HepG2 (cell line): ENCODE measurements around the gene ZNF416. TPM values are rescaled to one million over a fixed set of nuclear protein-coding genes. Genes with fewer than 3 reads are reported as not detected.

Experiments
- ESRRA ChIP-seq: sonication (generic); formaldehyde crosslinking; IDR thresholded peaks from 2 replicates; pipeline ENCODE4 v1.5.1; 2020; ENCODE audit warnings: mild to moderate bottlenecking, low read depth, missing genetic modification reagents
- KAT2B ChIP-seq: fragments of 150-350 bp; IDR thresholded peaks from 2 replicates; pipeline ENCODE4 v1.6.1; 2014; ENCODE audit warnings: low read depth, low read length, borderline replicate concordance
- MIER2 ChIP-seq: IDR thresholded peaks from 2 replicates; pipeline ENCODE4 v1.6.1; 2016; ENCODE audit warnings: missing biosample characterization, missing genetic modification reagents
- PRMT3 ChIP-seq: sonication (generic); formaldehyde crosslinking; IDR thresholded peaks from 2 replicates; pipeline ENCODE4 v1.8.1; 2022; ENCODE audit warnings: low read depth, mild to moderate bottlenecking, moderate library complexity, missing genetic modification reagents, borderline replicate concordance
- SIX1 ChIP-seq: sonication (generic); formaldehyde crosslinking; IDR thresholded peaks from 2 replicates; pipeline ENCODE4 v1.4.0; 2020; ENCODE audit warnings: missing genetic modification reagents, borderline replicate concordance
- TAF15 ChIP-seq: fragments of 200-400 bp; formaldehyde crosslinking; IDR thresholded peaks from one replicate; pipeline ENCODE4 v1.6.1; 2018; ENCODE audit warnings: mild to moderate bottlenecking, low read depth, low read length; ENCODE audit not compliant: poor library complexity, severe bottlenecking
- THAP11 ChIP-seq: IDR thresholded peaks from 2 replicates; pipeline ENCODE4 v1.6.1; 2016; ENCODE audit warnings: missing biosample characterization, missing genetic modification reagents
- ZNF225 ChIP-seq: sonication (generic); formaldehyde crosslinking; IDR thresholded peaks from 2 replicates; pipeline ENCODE4 v1.4.0; 2020; ENCODE audit warnings: mild to moderate bottlenecking, missing genetic modification reagents
- ZNF282 ChIP-seq: fragments of 450-650 bp; IDR thresholded peaks from 2 replicates; pipeline ENCODE4 v1.6.1; 2018; ENCODE audit not compliant: partially characterized antibody
- ZNF737 ChIP-seq: sonication (generic); formaldehyde crosslinking; IDR thresholded peaks from 2 replicates; pipeline ENCODE4 v1.5.0; 2020; ENCODE audit warnings: missing genetic modification reagents, mild to moderate bottlenecking, borderline replicate concordance
- polyA plus RNA-seq, 8 experiments: library from polyadenylated mRNA; depleted of rRNA in 3 of 8; stranded (reverse) in 7 of 8; unstranded in 1 of 8; fragments of >200 nt; fragmentation: Illumina TruSeq in 4 of 8; extraction: Trizol in 4 of 8; gene quantifications; 2 replicates each; pipeline versions ENCODE4 v1.2.1 to v1.2.3, GENCODE V29; 2011 to 2016; ENCODE audit warnings: low read depth in 4 of 8, missing spikeins in 1 of 8, mixed read lengths in 1 of 8; ENCODE audit not compliant: insufficient read depth in 1 of 8
- total RNA-seq, 5 experiments: library from RNA; depleted of rRNA; stranded (reverse); fragments of >200 nt; fragmentation: Illumina TruSeq; extraction: Trizol; gene quantifications; 2 replicates each; pipeline ENCODE4 v1.2.3, GENCODE V29; 2016; ENCODE audit warnings: low read depth in 1 of 5
- TF ChIP-seq, protein P1 (sequence below): sonication (generic); formaldehyde crosslinking; conservative IDR thresholded peaks from 2 replicates; pipeline ENCODE4 v1.4.0; 2020; ENCODE audit warnings: missing genetic modification reagents
- TF ChIP-seq, protein P2 (sequence below): sonication (generic); formaldehyde crosslinking; IDR thresholded peaks from 2 replicates; pipeline ENCODE4 v1.4.0; 2020; ENCODE audit warnings: mild to moderate bottlenecking, missing genetic modification reagents
- TF ChIP-seq, protein P3 (sequence below): sonication (generic); formaldehyde crosslinking; IDR thresholded peaks from 2 replicates; pipeline ENCODE4 v1.9.0; 2021; ENCODE audit warnings: missing genetic modification reagents, borderline replicate concordance
- TF ChIP-seq, protein P4 (sequence below): sonication (generic); formaldehyde crosslinking; IDR thresholded peaks from 2 replicates; pipeline ENCODE4 v1.5.0; 2020; ENCODE audit warnings: missing genetic modification reagents
- TF ChIP-seq, protein P5 (sequence below): sonication (generic); formaldehyde crosslinking; IDR thresholded peaks from 2 replicates; pipeline ENCODE4 v1.4.0; 2020; ENCODE audit warnings: missing genetic modification reagents
- TF ChIP-seq, protein P6 (sequence below): IDR thresholded peaks from 2 replicates; pipeline ENCODE4 v1.6.1; 2016; ENCODE audit warnings: missing compliant biosample characterization, missing genetic modification reagents, borderline replicate concordance

ZNF416 gene
- total and polyA plus RNA-seq, 2 of the 13 experiments (the other 11 are each of a cell fraction or from before 2014, with no cell fraction given), result 1.5 to 5.3 TPM

DNA sequence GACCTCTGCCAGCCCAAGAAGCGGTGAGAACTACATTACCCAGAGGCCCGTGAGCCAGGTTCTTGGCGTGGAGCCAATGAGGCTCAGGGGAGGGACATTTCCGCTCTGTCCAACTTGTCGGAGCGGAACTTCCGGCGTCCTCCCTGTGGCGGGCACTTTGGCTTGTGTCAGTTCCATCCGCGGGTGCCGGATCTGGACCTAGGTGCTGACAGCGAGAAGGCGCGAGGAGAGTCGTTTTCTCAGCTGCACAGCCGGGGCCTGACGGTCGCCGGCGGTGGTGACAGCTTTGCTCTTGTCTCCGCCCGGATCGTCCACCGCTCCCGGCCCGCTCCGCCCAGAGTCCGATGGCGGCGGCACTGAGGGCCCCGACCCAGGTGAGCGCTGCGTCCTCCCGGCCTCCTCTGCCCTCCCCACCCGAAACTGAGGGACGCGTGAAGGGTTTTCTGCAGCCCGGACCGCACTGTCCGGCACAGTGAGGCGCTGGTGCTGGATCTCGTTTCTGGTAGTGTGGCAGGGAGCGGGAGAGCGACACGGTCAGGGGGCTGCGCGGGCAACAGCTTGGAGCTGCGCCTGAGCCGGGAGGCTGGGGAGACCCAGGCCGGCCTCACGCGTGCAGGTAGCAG is 21.2 kb upstream of the ZNF416 start, which contains the start of gene ZNF530 (continued):
- TF ChIP-seq, protein P1, sequence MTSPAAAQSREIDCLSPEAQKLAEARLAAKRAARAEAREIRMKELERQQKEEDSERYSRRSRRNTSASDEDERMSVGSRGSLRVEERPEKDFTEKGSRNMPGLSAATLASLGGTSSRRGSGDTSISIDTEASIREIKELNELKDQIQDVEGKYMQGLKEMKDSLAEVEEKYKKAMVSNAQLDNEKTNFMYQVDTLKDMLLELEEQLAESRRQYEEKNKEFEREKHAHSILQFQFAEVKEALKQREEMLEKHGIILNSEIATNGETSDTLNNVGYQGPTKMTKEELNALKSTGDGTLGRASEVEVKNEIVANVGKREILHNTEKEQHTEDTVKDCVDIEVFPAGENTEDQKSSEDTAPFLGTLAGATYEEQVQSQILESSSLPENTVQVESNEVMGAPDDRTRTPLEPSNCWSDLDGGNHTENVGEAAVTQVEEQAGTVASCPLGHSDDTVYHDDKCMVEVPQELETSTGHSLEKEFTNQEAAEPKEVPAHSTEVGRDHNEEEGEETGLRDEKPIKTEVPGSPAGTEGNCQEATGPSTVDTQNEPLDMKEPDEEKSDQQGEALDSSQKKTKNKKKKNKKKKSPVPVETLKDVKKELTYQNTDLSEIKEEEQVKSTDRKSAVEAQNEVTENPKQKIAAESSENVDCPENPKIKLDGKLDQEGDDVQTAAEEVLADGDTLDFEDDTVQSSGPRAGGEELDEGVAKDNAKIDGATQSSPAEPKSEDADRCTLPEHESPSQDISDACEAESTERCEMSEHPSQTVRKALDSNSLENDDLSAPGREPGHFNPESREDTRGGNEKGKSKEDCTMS (CRISPR knock-in tag), result no peak
- TF ChIP-seq ESRRA (CRISPR knock-in tag), result no peak
- TF ChIP-seq, protein P2, sequence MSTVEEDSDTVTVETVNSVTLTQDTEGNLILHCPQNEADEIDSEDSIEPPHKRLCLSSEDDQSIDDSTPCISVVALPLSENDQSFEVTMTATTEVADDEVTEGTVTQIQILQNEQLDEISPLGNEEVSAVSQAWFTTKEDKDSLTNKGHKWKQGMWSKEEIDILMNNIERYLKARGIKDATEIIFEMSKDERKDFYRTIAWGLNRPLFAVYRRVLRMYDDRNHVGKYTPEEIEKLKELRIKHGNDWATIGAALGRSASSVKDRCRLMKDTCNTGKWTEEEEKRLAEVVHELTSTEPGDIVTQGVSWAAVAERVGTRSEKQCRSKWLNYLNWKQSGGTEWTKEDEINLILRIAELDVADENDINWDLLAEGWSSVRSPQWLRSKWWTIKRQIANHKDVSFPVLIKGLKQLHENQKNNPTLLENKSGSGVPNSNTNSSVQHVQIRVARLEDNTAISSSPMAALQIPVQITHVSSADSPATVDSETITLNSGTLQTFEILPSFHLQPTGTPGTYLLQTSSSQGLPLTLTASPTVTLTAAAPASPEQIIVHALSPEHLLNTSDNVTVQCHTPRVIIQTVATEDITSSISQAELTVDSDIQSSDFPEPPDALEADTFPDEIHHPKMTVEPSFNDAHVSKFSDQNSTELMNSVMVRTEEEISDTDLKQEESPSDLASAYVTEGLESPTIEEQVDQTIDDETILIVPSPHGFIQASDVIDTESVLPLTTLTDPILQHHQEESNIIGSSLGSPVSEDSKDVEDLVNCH (CRISPR knock-in tag), result no peak
- 0 out of 2 replicates have a peak, but pooled peaks have one; percentile 64 for TF ChIP-seq ZNF225 (CRISPR knock-in tag)
- TF ChIP-seq THAP11 (CRISPR knock-in tag), result peak; percentile 100
- TF ChIP-seq ZNF282, result no peak
- TF ChIP-seq SIX1 (CRISPR knock-in tag), result no peak
- TF ChIP-seq TAF15, result no peak
- TF ChIP-seq, protein P3, sequence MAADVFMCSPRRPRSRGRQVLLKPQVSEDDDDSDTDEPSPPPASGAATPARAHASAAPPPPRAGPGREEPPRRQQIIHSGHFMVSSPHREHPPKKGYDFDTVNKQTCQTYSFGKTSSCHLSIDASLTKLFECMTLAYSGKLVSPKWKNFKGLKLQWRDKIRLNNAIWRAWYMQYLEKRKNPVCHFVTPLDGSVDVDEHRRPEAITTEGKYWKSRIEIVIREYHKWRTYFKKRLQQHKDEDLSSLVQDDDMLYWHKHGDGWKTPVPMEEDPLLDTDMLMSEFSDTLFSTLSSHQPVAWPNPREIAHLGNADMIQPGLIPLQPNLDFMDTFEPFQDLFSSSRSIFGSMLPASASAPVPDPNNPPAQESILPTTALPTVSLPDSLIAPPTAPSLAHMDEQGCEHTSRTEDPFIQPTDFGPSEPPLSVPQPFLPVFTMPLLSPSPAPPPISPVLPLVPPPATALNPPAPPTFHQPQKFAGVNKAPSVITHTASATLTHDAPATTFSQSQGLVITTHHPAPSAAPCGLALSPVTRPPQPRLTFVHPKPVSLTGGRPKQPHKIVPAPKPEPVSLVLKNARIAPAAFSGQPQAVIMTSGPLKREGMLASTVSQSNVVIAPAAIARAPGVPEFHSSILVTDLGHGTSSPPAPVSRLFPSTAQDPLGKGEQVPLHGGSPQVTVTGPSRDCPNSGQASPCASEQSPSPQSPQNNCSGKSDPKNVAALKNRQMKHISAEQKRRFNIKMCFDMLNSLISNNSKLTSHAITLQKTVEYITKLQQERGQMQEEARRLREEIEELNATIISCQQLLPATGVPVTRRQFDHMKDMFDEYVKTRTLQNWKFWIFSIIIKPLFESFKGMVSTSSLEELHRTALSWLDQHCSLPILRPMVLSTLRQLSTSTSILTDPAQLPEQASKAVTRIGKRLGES (CRISPR knock-in tag), result no peak
- TF ChIP-seq PRMT3, result no peak
- TF ChIP-seq, protein P4, sequence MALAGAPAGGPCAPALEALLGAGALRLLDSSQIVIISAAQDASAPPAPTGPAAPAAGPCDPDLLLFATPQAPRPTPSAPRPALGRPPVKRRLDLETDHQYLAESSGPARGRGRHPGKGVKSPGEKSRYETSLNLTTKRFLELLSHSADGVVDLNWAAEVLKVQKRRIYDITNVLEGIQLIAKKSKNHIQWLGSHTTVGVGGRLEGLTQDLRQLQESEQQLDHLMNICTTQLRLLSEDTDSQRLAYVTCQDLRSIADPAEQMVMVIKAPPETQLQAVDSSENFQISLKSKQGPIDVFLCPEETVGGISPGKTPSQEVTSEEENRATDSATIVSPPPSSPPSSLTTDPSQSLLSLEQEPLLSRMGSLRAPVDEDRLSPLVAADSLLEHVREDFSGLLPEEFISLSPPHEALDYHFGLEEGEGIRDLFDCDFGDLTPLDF (CRISPR knock-in tag), result peak; percentile 72; the same call in 1 of the 2 replicates
- TF ChIP-seq MIER2, result no peak
- no peak for TF ChIP-seq KAT2B
- TF ChIP-seq, protein P5, sequence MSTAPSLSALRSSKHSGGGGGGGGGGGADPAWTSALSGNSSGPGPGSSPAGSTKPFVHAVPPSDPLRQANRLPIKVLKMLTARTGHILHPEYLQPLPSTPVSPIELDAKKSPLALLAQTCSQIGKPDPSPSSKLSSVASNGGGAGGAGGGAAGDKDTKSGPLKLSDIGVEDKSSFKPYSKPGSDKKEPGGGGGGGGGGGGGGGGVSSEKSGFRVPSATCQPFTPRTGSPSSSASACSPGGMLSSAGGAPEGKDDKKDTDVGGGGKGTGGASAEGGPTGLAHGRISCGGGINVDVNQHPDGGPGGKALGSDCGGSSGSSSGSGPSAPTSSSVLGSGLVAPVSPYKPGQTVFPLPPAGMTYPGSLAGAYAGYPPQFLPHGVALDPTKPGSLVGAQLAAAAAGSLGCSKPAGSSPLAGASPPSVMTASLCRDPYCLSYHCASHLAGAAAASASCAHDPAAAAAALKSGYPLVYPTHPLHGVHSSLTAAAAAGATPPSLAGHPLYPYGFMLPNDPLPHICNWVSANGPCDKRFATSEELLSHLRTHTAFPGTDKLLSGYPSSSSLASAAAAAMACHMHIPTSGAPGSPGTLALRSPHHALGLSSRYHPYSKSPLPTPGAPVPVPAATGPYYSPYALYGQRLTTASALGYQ (CRISPR knock-in tag), result no peak
- no peak for TF ChIP-seq ZNF737 (CRISPR knock-in tag)
- TF ChIP-seq, protein P6, sequence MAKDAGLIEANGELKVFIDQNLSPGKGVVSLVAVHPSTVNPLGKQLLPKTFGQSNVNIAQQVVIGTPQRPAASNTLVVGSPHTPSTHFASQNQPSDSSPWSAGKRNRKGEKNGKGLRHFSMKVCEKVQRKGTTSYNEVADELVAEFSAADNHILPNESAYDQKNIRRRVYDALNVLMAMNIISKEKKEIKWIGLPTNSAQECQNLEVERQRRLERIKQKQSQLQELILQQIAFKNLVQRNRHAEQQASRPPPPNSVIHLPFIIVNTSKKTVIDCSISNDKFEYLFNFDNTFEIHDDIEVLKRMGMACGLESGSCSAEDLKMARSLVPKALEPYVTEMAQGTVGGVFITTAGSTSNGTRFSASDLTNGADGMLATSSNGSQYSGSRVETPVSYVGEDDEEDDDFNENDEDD, result peak; percentile 97
